Spleen (tissue), 7 donors: ENCODE measurements around the gene ACTN4.

ENCODE experiments used
- CTCF ChIP-seq, 11 experiments: fragments of 200-600 bp in 7 of 11; fragments of 450-650 bp in 4 of 11; sonication (generic) in 4 of 11; IDR thresholded peaks in 8 of 11; conservative IDR thresholded peaks in 3 of 11; 1 replicate in 7 of 11; 2 replicates in 4 of 11; pipeline versions ENCODE4 v1.4.0 to v1.8.0; 2016 to 2021; ENCODE audit warnings: antibody characterized with exemption in 11 of 11, inconsistent platforms in 4 of 11, mild to moderate bottlenecking in 1 of 11
- POLR2A ChIP-seq, 3 donors: fragments of 450-650 bp; IDR thresholded peaks; one replicate each; pipeline ENCODE4 v1.5.1; 2017; ENCODE audit warnings: antibody characterized with exemption in 3 of 3, mild to moderate bottlenecking in 1 of 3
- donor health status: DM: no; HTN: no; CAD: no; lungs with moderate emphysema.
- donor health status: DM: no; HTN: no; CAD: no.
- donor health status: DM: no; HTN: no; CAD: no.

- TF ChIP-seq POLR2A (IDR thresholded peaks at IDR 0.05) (no peak), CTCF (IDR thresholded peaks at IDR 0.05 in 8 of 11, conservative IDR thresholded peaks at IDR 0.05 in 3 of 11) (no peak)
Observed at GRCh38 chr19:38647966-38648768, 718 bp downstream of the ACTN4 start.
